ENCODE measurements around the gene GPR65.

GPR65 gene

GRCh38 chr14:88005050-88005481, at the start of gene GPR65:
Gene GPR65 (plus strand): TSS chr14:88005135. CDS start chr14:88010848, 5,713 bp downstream.
- DNase-seq, result no peak

GRCh38 chr14:87955501-87955900, 49.4 kb upstream of the GPR65 start:
- no peak for DNase-seq

DNA sequence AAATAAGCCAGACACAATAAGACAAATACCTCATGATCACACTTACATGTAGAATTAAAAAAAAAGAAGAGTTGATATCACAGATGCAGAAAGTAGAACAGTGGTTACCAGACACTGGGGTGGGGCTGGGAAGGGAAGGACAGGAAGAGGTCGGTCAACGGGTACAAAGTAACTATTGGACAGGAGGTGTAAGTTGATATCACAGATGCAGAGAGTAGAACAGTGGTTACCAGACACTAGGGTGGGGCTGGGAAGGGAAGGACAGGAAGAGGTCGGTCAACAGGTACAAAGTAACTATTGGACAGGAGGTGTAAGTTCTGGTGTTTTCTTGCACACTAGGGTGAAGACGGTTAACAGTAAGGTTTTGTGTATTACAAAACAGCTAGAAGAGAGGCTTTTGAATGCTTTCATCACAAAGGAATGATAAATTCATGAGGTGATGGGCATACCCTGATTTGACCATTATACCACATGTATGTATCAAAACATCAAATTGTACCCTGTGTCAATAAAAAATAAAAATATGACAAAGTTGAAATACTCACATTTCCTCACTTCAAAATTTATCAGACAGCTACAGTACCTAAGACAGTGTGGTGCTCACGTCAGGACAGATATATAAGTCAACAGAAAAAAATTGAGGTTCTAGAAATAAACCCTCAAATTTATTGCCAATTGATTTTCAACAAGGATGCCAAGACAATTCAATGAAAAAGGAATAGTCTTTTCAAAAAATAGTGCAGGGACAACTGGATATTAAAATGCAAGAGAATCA, 44.7 kb upstream of the GPR65 start:
- no peak for DNase-seq

DNA sequence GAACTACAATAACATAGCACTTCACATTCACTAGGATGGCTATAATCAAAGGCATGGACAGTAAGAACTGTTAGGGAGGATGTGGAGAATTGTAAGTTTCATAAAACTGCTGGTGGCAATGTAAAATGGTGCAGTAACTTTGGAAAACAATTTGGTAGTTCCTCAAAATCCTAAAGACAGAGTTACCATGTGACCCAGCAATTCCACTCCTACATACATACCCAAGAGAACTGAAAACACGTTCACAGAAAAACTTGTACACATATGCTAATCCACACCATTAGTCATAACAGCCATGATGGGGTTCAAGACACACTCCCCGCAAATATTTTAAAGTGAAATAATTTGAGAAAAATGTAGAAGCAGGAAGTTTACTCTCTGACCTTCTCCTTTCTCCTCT, 43.7 kb upstream of the GPR65 start:
- DNase-seq, result no peak

- DNase-seq, result no peak
Observed at GRCh38 chr14:87966816-87967215, 38.1 kb upstream of the GPR65 start.

- no peak for DNase-seq
Observed at GRCh38 chr14:87967496-87967895, 37.4 kb upstream of the GPR65 start.

DNA sequence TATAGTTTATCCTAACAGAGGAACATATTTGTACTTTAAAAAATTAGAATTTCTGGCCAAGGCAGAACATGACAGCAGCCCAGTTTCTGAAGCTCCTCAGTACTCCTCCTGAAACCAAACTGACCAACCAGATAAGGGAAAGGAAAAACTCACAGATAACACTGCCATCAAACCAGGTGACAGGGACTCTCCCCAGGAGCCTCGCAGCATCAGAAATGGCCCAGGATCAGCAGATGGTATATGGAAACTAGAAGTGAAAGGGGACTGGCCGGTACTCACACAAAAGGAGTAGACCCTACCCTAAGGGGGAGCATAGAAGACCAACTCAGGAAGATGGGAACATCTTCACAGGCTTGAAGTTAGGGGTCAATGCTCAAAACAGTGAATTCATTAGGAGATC, 33.9 kb upstream of the GPR65 start:
- no peak for DNase-seq

DNA sequence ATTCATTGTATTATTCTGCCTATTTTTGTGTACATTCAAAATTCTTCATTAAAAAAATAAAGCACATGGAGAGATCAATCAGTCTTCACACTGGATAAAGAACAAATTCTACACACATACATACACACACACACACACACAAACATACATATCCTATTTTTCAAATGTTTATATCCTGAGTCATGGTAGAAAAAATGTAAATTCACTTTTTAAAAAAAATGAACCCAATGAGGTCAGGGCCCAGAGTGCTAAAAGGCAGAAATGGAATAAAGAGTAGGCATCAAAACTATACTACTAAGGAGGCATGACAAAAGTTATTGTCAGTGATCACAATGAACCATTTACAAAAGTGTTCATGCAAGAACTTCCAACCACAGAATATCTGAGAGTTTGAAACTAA, 29.3 kb upstream of the GPR65 start:
- no peak for DNase-seq

DNA sequence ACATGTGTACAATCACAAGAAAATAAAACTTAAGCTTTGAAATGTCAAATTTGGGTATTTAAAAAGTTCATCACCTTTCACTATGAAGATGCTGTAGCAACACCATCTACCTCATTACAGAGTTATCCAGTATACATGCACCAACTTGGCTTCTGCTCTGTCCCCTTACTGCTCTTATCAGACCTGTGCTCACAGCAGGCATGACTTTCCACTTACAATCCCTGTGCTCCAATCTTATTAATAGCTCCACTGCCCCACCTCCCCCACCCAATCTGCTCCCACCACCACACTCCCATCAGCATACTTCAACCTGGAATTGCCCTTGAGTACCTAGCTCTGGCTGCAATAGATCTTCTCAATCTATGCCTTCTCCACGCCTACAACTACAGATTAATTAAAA, 25.2 kb upstream of the GPR65 start:
- no peak for DNase-seq

DNA sequence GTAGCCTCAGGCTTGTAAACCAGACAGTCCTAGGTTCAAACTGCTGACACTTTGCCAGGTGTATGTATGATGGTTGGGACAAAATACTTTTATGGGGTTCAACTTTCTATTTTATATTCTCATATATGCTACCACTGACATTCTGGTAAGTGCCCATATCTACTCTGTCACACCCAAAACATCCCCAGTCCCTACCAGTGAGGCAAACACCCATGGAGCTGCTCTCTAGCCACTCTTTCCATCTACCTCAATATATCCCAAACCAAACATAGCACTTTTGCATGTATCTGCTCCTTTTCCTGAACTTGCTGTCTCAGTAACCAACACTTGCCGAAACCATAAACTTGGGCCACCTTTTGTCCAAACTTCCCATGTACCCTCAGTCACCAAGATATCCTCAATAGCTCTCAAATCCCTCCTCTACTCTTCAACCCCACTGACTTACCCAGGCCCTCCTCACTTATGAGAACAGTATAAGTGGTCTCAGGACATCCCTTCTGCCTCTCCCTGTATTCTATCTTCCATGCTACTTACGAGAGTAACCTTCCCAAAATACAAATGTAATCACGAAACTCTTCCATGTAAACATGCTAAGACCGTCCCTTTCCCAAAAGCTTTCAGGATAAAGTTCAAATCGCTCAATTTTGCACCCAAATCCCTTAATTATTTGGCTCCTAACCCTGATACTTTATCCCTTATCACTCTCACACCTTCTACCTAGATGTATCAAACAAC, 15.5 kb upstream of the GPR65 start:
- DNase-seq, result no peak

DNA sequence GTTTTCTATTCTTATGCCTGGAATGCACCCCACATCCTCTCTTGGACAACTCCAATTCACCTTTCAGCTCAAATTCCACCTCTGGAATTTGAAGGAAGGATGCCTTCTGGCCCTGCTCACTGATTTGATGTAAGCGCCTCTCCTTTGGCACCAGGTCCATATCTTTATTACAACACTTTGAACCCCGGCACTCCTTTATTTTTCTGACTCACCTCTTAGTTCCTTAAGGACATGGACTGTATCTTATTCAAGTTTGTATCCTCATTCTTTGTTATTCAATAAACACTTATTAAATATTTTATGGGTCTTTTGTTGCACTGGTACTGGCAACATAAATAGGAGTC, 15.0 kb upstream of the GPR65 start:
- DNase-seq, result no peak

DNA sequence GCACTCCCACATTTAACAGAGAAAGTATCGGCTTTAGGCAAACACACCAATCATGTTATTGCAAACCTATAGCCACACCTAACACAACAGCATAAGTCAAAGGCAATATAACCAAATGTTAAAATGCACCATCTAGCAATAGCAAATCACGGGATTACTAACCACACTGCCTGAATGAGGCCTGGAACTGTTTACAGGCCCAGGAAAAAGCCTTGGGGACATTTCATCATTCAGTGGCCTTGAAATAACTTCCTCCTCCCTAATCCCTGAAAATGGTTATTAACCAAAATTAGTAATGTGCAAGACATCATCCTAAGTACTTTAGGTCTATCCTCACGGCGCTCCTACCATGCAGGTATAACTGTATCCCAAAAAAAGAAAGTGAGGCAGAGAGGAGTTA, 14.3 kb upstream of the GPR65 start:
- no peak for DNase-seq

GRCh38 chr14:87992346-87992717, 12.6 kb upstream of the GPR65 start:
- no peak for DNase-seq

DNA sequence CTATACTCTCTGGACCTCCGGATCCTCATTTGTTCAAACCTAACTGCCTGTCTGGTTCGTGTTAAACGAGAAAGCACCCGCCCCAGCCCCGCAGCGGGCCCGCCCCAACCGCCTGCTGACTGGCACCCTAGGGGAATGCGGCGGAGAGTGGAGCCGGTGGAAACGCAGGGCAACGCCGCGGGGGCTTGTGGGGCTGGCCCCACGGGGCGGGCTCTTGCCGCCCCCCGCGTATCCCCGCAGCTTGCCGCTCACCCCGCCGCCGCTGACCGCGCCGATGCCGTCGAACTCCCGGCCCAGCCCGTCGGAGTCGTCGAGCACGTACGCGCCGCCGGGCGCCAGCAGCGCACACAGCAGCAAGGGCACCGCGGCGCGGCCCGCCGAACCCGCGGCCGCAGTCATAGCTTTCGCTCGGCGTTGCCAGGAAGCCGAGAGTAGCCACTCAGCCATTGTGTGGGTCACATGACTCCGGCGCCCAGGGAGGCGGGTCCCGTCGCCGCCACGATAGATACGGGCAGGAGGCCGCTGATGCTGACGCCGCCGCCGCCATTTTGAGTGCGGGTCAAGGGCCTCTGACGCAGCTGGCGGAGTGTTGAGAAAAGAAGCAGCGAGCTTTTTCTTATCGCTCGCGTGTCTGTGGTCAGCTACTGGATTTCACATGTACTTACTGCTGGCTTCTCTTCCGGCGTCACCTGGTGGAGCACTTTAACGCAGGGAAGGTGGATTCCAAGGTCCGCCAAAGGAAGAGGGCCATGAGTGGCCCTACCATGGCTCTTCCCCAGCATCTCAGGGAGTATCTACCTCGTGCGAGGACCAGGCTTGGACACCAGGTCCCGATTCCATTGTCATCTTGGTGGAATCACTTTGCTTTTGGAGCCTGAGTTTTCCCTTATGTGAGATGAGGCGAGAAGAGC, 12.0 kb upstream of the GPR65 start, which contains the start of gene GALC:
Gene GALC, minus strand, starts transcription at position 465 of the 911 bp plus-strand sequence. Its CDS starts 18 bp downstream, at position 447.
- peak; percentile 73 for DNase-seq

DNA sequence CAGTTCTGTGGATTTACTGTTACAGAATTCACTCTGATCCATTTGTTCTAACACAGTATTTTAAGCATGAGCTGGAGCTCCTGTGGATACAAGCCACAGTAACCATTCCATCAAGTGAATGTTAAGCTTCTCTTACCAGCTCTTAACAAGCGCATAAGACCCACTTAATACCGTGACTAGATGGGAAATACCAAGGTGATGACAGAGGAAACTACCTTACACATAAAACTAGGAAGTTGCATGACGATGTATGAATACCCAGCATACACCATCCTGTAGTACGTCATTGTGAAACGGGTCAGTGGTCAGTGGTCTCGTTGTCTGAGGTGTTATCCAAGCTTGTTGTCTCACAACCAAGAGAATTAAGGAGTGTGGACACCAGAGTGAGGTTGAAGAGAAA, 10.0 kb upstream of the GPR65 start:
- no peak for DNase-seq

DNA sequence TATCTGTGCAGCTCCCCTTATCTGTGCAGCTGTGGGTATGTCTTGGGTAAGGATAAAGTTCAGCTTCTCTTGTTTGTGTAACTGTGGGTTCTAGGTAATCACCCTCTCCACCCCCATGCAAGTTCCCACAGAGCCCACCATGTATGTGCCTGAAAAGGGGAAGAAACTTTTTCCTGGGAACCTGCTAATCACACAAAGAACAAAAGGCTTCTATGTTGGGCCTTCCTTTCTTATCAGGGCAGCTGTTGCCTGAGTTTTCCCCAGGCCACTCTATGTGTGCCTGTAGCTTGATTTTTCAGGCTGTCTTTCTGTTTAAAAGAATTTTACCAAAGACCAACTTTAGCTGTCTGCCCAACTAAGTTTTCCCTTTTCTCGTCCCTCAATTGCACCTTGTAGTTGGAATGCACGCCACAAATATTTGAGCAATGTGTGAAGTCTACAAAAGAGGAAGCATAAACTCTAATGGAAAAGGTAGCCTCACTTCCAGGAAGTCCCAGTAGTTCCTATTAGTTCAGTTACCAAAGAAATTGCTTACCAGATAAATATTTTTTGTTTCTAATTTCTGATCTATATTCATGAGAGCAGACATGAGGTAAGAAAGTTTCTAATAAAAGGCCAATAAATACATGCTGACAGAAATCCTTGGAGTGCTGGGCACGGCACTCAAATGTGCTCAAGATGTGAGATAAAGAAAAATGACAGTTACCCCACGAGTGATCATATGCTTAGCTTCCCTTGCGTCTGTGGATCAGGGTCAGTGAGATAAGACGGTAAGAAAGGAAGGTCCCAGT, 9.2 kb upstream of the GPR65 start:
- no peak for DNase-seq

- DNase-seq, result no peak
Observed at GRCh38 chr14:87996291-87996592, 8.7 kb upstream of the GPR65 start.

- DNase-seq, result no peak
Observed at GRCh38 chr14:87998482-87998881, 6.5 kb upstream of the GPR65 start.

DNA sequence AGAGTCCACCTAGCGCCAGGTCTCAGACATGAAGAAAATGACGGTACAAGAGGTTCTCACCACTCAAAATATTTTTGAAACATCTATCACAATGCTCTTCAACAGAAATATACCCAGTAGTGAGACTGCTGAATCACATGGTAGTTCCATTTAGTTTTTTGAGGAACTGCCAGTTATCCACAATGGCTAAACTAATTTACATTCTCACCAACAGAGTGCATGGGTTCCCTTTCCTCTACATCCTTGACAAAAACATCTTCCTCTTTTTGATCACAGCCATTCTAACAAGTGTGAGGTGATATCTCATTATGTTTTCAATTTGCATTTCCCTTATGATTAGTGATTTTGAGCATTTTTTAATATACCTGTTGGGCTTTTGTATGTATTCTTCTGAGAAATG, 5.7 kb upstream of the GPR65 start:
- no peak for DNase-seq

- no peak for DNase-seq
Observed at GRCh38 chr14:88002421-88003075, 2.4 kb upstream of the GPR65 start.

DNA sequence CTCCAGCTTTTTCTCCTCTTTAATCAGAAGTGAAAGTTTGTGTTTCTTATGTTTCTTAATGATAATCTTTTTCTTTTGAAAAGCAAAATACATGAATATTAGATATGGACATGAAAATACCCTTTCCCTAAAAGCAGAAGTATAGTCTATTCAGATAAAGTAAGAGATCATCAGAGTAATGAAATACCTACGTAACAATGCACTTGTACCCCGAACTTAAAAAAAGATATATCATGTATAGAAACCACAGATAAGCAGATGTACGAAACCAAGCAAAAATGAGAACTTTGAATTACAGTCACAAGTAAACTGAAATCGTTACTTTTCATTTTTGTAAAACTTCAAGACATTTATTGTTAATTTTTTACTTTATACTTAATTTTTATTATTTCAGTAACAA, 1.5 kb upstream of the GPR65 start:
- no peak for DNase-seq

- DNase-seq, result no peak
Observed at GRCh38 chr14:88004506-88005036, 364 bp upstream of the GPR65 start.

All from amniotic stem cell (primary cell).